GM12878 (cell line): Measurements from ENCODE around the gene CTSO. TPM values are rescaled to one million over a fixed set of nuclear protein-coding genes. Genes with fewer than 3 reads are reported as not detected.

ENCODE experiments used
- CEBPB ChIP-seq, 2 experiments: fragments of 150-350 bp in 1 of 2; IDR thresholded peaks; 2 replicates each; pipeline ENCODE4 v1.6.1; 2012 to 2014; ENCODE audit warnings: low read depth in 2 of 2, low read length in 2 of 2, borderline replicate concordance in 1 of 2, inconsistent platforms in 1 of 2
- CHD2 ChIP-seq: IDR thresholded peaks from 2 replicates; pipeline ENCODE4 v1.6.1; 2011; ENCODE audit warnings: low read depth, low read length, improper control_type of control experiment, borderline replicate concordance
- CUX1 ChIP-seq: IDR thresholded peaks from 2 replicates; pipeline ENCODE4 v1.6.1; 2012; ENCODE audit warnings: improper control_type of control experiment, low read depth, low read length; ENCODE audit not compliant: insufficient replicate concordance
- HCFC1 ChIP-seq: fragments of 150-350 bp; IDR thresholded peaks from 2 replicates; pipeline ENCODE4 v1.6.1; 2014; ENCODE audit warnings: low read length
- IKZF2 ChIP-seq, 2 experiments: fragments of 450-650 bp; IDR thresholded peaks; 2 replicates each; pipeline ENCODE4 v1.6.1; 2017; ENCODE audit warnings: mild to moderate bottlenecking in 2 of 2, moderate library complexity in 2 of 2
- JUNB ChIP-seq: IDR thresholded peaks from 2 replicates; pipeline ENCODE4 v1.6.1; 2016; ENCODE audit warnings: antibody characterized with exemption, mild to moderate bottlenecking
- MEF2B ChIP-seq: fragments of 450-650 bp; IDR thresholded peaks from 2 replicates; pipeline ENCODE4 v1.6.1; 2018; ENCODE audit warnings: mild to moderate bottlenecking, moderate library complexity; ENCODE audit not compliant: partially characterized antibody, poor library complexity, severe bottlenecking
- NFYA ChIP-seq: IDR thresholded peaks from 2 replicates; pipeline ENCODE4 v1.6.1; 2011; ENCODE audit warnings: low read depth, mild to moderate bottlenecking, low read length, improper control_type of control experiment, borderline replicate concordance
- NFYB ChIP-seq: IDR thresholded peaks from 2 replicates; pipeline ENCODE4 v1.6.1; 2011; ENCODE audit warnings: low read depth, mild to moderate bottlenecking, low read length, improper control_type of control experiment, moderate library complexity; ENCODE audit not compliant: insufficient read depth
- PML ChIP-seq: IDR thresholded peaks from 2 replicates; pipeline ENCODE4 v1.6.1; 2012; ENCODE audit warnings: low read length, inconsistent platforms
- POLR2AphosphoS5 ChIP-seq: IDR thresholded peaks from 2 replicates; pipeline ENCODE4 v1.6.1; 2011; ENCODE audit warnings: mild to moderate bottlenecking, low read length, inconsistent platforms
- RBBP5 ChIP-seq: fragments of 200-600 bp; sonication (generic); conservative IDR thresholded peaks from 2 replicates; pipeline ENCODE4 v1.6.1; 2016
- SMAD5 ChIP-seq: IDR thresholded peaks from 2 replicates; pipeline ENCODE4 v1.6.1; 2016; ENCODE audit warnings: antibody characterized with exemption, low read depth
- SPI1 ChIP-seq: IDR thresholded peaks from 2 replicates; pipeline ENCODE4 v1.6.1; 2011; ENCODE audit warnings: low read depth, mild to moderate bottlenecking, low read length, moderate library complexity, borderline replicate concordance; ENCODE audit not compliant: insufficient read depth
- SRF ChIP-seq, 2 experiments: IDR thresholded peaks; 2 replicates each; pipeline ENCODE4 v1.6.1; 2011; ENCODE audit warnings: low read depth in 2 of 2, low read length in 2 of 2, mild to moderate bottlenecking in 1 of 2, moderate library complexity in 1 of 2
- ZNF384 ChIP-seq: IDR thresholded peaks from 2 replicates; pipeline ENCODE4 v1.6.1; 2012; ENCODE audit warnings: low read depth, mild to moderate bottlenecking, low read length, improper control_type of control experiment, borderline replicate concordance
- ZNF592 ChIP-seq: fragments of 450-650 bp; IDR thresholded peaks from 2 replicates; pipeline ENCODE4 v1.6.1; 2017; ENCODE audit warnings: mild to moderate bottlenecking, moderate library complexity
- ZNF622 ChIP-seq: fragments of 450-650 bp; IDR thresholded peaks from 2 replicates; pipeline ENCODE4 v1.6.1; 2017; ENCODE audit warnings: mild to moderate bottlenecking, inconsistent platforms
- ZZZ3 ChIP-seq: IDR thresholded peaks from 2 replicates; pipeline ENCODE4 v1.6.1; 2011; ENCODE audit warnings: low read depth; ENCODE audit not compliant: control insufficient read depth, insufficient read length
- polyA plus RNA-seq, 11 experiments: library from polyadenylated mRNA; depleted of rRNA in 4 of 11; unstranded in 6 of 11; stranded (reverse) in 5 of 11; fragments of >200 nt; fragmentation: Nextera tagmentation in 4 of 11; fragmentation: Illumina TruSeq in 1 of 11; extraction: Ambion mirVana in 4 of 11; extraction: Trizol in 1 of 11; gene quantifications; 1 replicate in 1 of 11; 2 replicates in 10 of 11; pipeline versions ENCODE4 v1.2.1 to v1.2.3, GENCODE V29; 2011 to 2016; ENCODE audit warnings: inconsistent platforms in 2 of 11, missing spikeins in 2 of 11, low read depth in 1 of 11
- total RNA-seq, 4 experiments: library from RNA; depleted of rRNA in 3 of 4; stranded (reverse); fragments of >200 nt in 3 of 4; fragmentation: Illumina TruSeq in 1 of 4; extraction: Trizol in 1 of 4; gene quantifications; 2 replicates each; pipeline versions ENCODE4 v1.2.1 to v1.2.3, GENCODE V29; 2013 to 2021

CTSO gene
- total and polyA plus RNA-seq, 10 of the 15 experiments (the other 5 are each of a cell fraction or from before 2014, with no cell fraction given), result 3.9 to 9.7 (median 7.0) TPM

GRCh38 chr4:155953151-155954117 lies at the start of gene CTSO (continued):
- TF ChIP-seq ZNF592 (peak; percentile 79), ZNF622 (no peak), RBBP5 (peak; percentile 98; the same call in 1 of the 2 replicates), POLR2AphosphoS5 (peak; percentile 86), JUNB (no peak), ZNF384 (0 out of 2 replicates have a peak, but pooled peaks have one; percentile 23), PML (0 out of 2 replicates have a peak, but pooled peaks have one; percentile 55), SRF (IDR thresholded peaks at IDR 0.05; ENCODE audit: low read depth in 2 of 2, low read length in 2 of 2) (no peak), CUX1 (no peak), NFYA (no peak), HCFC1 (no peak; the same call in 1 of the 2 replicates), SPI1 (peak; percentile 27; the same call in 1 of the 2 replicates), CEBPB (IDR thresholded peaks at IDR 0.05; ENCODE audit: borderline replicate concordance in 1 of 2, low read depth in 2 of 2, low read length in 2 of 2) (no peak), ZZZ3 (no peak), NFYB (no peak), MEF2B (no peak), IKZF2 (IDR thresholded peaks at IDR 0.05) (peak; percentile 11 to 34; a peak in 2 of 4 replicates), SMAD5 (0 out of 2 replicates have a peak, but pooled peaks have one; percentile 58), CHD2 (no peak)
